Retina (tissue), 1 donor: ENCODE data around the gene PPP1R3G.
"Not testable (repeated sequence)": the region's sequence is repeated elsewhere in the genome, so short reads cannot be mapped to it uniquely, and the experiment has no call there.

Source experiments
- DNase-seq: peaks from one replicate; pipeline ENCODE4 v3.0.0-alpha.2; 2016

The PPP1R3G gene

DNA sequence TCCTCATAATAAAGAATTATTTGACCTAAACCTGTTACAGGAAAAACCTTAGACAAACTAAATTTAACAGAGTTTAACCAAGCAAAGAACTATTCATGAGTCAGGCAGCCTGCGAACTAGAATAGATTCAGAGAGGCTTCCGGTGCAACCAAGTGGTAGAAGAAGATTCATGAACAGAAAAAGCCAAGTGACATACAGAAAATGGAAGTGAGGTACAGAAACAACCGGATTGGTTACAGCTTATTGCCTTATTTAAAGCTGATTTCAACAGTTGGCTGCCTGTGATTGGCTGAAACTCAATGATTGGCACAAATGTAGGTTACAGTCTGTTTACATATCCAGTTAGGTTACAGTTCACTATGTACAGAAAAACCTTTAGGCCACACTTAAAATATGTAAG lies 10.1 kb downstream of the PPP1R3G start:
- DNase-seq = no peak

DNA sequence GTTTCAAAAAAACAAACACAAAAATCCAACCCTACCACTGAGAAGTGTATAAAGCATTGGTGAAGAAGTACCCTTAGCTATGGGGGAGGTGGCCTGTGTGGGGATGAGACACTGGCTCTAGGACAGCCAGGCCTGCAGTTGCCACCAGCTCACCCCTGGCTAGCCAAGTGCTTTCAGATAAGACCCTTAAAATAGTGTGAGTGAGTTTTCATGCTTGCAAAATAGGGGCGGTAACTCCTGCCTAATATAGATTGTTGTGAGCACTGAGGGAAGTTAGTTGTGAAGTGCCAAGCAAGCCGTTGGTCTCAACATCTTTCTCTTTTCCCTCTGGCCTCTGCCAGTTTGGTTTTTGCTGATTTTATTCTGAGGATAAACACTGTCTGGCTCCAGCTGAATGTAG lies 11.3 kb downstream of the PPP1R3G start:
- no peak for DNase-seq

DNA sequence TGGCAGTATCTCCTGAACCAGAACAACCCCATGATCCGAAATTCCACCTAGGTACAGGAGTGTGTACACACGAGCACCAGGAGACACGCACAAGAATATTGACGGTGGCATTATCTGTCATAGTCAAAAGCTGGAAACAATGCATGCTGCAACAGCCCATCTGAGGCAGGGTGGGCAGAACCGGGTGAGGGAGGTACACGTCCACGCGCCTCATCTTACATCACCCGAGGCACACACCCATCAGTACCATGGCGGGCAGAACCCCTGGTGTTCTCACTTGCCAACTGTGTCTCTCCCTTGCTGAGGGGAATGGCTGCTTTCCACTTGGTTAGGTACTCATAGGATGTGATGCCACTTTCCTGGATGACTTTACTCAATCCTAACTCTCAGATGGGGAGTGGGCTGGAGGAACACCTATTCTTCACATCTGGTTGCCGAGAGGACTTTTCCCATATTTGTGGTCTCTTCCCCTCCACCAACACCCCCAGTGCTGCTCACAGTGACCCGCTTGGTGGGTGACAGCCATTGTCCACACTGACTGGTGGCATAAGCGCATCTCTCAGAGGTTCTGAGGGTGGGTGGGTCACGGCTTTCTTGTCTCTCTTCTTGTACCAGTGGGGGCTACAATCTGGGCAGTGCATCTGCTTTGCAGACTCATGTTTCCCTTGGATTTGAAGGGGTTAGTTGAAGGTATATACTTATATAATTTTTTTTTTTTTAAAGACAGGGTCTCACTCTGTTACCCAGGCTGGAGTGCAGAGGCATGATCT lies 13.5 kb downstream of the PPP1R3G start:
- DNase-seq = no peak

DNA sequence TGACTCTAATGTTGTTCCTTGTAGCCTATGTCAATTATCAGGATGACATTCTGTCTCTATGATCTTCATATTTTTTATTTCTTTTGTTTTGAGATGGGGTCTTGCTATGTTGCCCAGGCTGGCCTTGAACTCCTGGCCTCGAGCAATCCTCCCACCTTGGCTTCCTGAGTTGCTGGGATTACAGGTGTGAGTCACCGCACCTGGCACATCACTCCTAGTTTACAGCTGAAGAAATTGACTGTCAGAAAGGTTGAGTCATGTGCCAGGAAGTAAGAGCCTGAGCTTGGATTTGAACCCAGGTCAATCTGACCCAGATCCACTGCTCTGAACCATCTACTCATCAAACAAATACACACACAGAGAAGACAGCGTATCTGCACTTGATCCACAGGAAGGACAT lies 14.4 kb downstream of the PPP1R3G start:
- no peak for DNase-seq

DNA sequence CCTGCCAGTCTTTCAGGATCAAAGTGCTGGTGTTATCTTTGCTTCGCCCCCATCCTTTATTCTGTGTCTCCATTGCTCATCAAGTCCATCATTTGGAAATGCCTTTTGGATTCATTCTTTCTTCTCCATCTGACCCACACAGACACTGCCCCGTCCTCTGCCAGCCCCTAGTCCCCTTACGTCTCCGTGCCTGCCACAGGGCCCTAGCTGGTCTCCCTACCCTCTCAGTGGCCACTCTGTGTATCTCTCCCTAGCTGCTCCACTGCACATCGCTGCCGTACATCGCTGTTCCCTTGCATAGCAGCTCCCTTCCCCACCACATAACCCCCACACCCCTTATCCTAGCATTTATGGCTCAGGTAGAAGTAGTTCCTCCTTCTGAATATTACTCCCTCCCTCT lies 15.7 kb downstream of the PPP1R3G start:
- no peak for DNase-seq

DNA sequence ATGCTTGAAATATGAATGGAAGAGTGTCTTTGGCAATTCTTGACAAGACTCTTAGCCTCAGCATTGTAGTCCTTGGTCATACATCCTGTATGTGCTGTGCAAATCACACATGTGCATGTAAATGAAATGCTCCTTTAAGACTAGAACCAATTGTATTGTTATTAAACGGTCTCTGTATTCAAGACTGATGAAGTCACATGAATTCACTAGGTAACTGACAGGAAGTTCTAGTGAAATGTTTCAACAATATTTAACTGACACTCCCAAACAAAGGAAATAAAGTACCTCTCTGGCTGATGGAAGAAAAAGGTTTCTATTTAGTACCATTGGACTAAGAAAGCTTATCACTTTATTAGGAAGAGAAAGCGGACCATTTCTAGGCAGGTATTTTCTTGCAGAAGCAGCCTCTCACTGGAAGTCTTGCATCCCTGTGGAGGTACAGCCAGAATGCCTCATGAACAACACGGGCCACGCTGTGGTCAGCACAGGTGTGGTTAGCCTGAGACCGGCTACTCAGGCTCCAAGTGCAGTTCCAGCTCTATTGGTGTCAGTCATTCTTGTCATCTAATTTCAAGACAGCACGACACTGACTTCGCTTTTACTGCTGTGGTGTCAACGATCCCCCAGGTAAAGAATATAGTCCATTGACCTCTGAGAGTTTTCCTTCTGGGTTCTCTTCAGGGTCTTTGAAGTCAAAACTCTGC lies 17.3 kb downstream of the PPP1R3G start:
- no peak for DNase-seq

DNA sequence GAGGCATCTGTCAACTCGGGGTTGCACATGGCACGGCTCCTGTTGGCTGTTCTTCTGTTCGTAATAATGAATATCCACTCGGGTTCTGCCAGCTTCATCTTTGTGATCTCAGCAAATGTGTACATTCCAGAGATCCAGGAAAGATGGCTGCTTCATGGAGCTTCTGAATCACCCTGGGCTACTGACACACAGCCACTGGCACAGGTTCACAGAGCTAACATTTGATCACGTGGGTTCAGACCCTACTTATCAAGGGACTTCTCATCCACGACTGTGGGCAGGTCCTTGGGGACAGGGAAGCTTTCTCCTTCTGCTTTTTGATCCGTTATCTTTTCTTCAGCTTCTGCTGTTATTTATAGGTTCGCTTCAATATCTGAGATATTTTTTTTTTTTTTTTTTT lies 18.1 kb downstream of the PPP1R3G start:
- DNase-seq = no peak

DNA sequence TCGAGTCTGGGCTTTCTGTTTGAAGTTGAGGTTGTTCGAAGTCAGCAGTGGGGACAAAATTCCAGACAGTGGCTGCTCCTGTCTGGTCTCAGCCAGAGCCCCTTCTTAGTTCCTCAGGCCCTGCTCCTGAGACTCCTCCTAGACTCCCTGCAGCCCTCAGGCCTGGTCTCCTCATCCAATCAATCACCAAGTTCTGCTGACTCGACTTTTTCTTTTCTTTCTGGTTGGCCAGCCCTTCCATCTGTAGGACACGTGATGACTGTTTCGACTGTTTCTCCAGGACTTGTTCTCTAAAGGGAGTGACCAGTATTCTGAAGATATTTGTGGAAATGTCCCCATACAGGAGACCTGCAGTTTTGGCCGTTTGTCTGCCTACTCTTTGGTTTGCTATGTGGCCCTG lies 19.5 kb downstream of the PPP1R3G start:
- DNase-seq = no peak

DNA sequence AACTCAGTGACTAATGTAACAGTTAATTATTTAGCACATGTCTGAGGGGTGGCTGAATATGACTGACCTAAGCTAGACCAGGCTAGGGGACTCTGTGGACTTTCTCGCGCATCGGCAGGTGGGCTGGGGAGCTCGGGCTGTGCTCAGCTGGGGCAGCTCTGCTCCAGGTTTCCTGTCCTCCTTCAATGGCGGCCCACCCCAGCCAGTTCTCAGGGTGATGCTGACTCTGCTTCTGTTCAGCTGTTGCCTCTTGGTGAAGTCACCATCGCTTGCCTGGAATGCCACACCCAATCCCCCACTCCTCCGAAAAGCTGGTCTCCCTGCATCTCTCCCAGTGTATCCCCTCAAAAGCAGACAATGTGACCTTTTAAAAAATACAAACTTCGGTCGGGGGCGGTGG lies 20.0 kb downstream of the PPP1R3G start:
- no peak for DNase-seq

DNA sequence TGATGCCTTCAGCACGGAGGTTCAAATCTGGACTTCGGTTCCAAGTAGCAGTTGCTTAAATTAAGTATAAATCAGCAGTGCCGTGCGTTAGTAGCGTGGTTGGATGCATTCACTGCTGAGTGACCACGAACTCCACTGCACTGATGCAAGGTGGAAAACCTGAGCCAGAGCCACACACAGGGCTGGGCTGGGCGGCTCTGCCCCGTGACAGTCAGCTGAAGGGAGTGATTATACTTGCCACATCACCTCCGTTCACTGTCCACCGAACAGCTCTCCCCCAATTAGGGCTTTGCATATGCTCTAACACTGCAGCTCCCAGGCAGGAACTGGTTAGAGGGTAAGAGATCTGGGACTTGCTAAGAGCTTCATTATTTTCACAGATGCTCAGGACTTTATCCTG lies 22.2 kb downstream of the PPP1R3G start:
- DNase-seq = no peak

DNA sequence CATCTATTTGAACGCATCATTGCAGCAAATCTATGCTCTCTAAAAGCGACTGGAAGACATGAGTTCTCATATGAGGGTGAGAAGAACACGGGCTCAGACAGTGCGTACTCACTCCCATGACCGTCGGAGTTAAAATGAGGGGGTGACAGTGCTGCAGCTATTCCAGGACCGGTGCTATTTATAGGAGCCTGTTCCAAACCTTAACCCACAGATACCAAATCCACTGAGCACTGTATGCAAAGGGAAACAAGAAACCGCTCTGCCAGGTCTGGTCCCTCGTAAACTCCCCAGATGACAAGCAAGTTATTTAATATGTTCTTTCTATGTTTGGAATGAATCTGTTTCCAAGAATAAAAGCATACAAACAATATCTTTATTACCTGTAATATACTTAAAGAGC lies 22.9 kb downstream of the PPP1R3G start:
- no peak for DNase-seq

DNA sequence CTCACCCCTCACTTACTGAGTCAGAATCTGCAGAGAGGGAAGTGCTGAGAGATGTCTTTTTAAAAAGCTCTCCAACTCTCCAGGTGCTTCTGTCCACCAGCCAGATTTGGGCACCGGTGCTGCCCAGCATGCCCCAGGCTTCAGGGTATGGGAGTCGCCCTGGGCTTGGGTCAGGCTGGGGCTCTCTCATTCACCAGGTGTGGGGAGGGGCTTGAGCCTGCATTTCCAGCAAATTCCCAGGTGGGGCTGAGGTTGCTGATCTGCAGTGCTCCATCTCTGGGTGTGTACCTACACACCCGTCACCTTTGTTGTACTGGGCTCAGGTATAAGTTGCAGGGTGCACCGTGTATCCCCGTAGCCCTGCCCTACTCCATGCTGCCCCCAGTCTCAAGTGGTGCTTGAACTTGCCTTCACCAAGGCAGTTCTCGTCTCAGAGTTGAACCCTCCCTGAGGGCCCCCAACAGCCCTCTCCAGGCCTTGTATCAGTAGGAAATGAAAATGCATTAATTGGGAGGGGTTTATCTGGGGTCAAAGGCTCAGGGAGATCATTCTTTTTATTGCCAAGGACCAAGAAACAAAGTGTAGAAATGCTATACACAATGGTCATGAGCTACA lies 23.5 kb downstream of the PPP1R3G start:
- no peak for DNase-seq

DNA sequence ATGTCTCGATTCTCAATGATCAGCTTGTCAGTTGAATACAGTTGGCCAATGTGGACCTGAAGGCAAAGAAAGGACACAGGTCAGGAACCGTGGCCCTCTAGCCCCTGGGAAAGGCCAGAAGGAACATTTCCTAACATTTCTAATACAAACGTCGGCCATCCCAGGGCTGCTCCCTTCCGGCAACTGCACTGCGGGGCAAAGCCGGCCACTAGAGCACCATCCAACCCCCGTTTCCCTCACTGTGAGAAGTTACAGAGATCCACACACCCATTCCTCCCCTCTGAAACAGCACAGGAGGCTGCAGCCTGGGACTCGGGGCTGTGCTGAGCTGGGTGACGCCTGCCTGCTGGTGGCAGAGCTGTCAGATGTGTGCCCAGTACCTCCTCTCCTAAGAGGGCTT lies 24.3 kb downstream of the PPP1R3G start:
- DNase-seq = no peak

DNA sequence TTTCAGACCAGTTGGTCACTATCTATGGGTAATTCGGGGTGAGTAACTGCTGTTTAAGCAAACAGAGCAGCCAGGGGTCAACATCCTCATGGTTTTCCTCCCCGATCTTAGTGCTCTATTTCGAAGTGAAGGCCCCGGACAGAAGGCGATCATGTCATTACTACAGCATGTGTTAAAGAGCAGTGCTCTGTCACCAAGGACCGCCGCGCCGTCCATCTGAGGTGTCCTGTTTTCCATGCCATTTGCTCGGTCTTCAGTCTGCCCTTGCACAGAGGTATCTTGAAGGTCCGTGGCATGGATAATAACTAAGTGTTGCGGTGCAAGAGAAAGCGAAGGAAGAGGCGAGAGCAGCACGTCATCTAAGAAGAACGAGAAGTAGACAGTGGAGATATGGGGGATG lies 25.1 kb downstream of the PPP1R3G start:
- DNase-seq = no peak

DNA sequence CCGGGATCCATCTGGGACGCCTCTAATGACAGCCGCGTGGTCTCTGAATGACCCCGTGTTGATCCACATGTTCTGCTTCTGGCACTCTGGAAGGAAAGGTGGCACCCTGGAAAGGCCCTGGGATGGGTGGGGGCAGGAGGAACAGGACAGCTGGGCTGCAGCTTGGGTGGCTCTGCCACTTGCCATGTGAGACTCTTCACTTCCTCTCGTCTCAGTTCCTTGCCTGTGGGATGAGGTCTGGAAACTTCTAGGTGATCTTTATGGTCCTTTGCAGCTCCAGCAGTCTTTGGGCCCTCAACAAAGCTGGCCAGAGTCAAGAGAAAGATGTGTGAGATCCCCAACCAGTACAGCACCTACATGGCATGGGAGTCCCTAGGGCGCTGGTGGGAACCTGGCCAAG lies 26.5 kb downstream of the PPP1R3G start:
- no peak for DNase-seq

DNA sequence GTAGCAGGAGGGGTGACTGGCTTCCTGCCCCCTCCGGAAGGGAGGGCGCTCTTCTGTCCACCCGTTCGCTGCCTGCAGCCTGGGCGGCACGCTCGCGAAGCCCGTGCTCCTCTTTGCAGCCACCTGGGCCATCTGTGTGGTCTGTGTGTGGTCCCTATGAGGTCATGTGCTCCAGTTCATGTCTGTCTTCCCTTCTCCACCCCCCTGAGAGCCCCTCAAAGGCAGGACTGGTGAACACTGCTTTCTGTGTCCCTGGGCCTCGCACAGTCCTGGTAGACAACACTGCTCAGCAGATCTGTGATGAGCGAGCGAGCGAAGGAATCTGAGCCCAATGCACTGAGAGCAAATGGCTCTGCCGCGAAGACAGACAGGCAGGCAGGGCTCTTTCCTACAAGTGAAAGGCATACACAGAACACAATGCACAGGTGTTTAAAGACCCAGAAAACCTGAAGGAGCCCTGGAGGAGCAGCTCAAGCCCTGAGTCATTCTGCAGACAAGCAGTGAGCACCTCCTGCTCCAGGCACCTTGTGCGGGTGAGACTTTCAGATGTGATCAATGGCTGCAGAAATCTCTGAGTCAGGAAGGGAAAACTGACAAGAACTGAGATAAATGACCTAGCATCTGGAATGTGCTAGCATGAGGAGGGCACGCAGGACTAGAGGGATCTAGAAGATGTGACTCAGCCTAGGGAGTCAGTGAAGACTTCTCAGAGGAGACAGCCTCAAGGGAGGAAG lies 27.1 kb downstream of the PPP1R3G start:
- DNase-seq = peak; percentile 43

DNA sequence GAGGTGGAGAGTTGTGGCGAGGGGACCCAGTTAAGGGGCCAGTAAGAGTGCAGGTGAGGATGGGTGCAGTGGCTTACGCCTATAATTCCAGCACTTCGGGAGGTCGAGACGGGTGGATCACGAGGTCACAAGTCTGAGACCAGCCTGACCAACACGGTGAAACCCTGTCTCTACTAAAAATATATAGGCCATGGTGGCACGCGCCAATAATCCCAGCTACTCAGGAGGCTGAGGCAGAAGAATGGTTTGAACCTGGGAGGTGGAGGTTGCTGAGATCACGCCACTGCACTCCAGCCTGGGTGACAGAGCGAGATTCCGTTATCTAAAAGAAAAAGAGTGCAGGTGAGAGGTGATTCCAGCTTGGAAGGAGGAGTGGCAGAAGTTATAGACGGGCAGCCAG lies 28.0 kb downstream of the PPP1R3G start:
- no peak for DNase-seq

DNA sequence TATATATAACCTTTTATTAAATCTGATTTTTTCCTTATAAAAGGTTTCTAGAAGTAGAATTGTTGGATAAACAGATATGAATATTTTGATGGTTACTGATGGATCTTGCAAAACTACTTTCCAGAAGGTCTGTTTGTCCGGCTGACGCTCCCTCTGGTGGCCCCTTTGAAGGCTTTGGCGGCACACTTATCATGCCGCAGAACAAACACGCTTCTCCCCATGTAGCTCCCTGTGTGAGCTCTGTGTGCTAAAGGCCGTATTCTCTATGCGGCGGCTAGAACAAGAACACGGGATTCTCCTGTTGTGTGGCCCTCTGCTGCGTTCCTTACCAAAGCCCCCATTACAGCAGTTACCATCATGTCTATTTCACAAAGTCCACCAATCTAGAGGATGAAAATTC lies 30.0 kb downstream of the PPP1R3G start:
- no peak for DNase-seq

DNA sequence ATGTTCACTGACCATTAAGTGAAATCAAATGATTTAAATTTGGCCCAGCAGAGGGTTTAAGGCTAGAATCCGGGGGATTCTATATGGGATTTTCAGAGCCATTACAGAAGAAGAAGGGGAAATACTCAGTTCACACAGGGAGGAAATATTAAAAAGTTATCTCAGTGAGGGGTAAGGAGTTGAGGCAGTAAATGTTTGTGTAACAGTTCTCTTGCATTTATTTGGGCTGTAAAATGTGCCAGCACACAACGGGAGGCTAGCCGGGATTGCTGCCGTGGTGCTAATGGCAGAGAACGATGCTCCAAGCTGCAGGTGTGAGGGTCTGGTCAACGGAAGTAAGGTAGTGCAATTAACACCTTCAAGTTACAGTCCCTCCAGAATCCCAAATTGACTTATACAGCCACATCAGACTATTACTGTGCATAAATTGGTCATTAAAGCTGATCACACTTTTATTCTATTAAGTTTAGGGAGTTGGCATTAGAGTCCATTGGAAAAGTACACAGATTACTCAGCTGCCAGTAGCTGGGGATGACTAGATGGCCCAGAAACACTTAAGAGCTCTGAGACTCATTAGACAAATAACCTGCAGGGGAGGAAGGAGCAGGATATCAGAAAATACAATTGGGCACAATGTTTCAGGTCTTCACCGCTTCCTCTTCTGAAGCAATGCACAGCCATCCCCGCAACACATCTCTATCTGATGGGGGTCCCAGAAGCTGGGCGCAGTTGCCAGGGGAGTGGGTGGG lies 31.3 kb downstream of the PPP1R3G start:
- no peak for DNase-seq

DNA sequence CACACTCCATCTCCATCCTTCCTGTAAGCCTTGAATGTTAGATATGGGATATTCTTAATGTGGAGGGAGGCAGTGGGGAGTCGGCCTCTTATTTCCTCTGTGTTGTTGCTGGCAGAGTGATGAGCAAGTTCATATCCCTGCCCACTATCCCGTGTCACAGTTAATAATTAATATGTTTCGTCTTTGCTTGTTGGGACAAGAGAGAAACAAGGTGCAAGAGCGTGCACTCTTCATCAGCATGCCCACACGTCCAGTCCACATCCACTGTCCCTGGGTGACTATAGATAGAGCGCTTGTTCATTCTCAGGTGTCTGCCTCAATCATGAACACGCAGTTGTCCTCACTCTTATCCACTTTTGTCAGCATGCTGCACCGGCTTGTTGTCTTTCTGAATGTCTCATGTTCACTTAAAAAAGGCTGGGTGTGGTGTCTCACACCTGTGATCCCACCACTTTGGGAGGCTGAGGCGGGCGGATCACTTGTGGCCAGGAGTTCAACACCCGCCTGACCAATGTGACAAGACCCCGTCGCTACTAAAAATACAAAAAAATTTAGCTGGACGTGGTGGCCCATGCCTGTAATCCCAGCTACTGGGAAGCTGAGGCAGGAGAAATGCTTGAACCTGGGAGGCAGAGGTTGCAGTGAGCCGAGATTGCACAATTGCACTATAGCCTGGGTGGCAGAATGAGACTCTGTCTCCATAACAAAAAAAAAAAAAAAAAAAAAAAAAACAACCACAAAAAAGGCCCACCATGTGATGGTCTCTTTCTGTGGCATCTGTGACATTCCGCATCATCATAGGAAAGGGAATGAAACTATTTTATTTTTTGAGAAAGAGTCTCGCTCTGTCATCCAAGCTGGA lies 34.2 kb downstream of the PPP1R3G start:
- DNase-seq = no peak

DNA sequence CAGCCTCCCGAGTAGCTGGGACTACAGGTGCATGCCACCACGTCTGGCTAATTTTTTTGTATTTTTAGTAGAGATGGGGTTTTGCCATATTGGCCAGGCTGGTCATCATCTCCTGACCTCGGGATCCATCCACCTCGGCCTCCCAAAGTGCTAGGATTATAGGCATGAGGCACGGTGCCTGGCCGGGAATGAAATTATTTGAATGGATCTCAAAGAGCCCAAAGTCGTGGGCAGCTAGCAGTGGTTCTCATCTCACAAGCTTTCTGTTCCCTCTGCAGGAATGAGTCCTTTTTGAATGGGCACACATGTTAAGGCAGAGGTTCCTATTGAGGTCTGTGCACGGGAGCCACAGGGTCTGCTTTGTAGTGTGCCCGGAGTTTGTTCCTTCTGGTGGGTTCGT lies 34.9 kb downstream of the PPP1R3G start:
- DNase-seq = no peak

DNA sequence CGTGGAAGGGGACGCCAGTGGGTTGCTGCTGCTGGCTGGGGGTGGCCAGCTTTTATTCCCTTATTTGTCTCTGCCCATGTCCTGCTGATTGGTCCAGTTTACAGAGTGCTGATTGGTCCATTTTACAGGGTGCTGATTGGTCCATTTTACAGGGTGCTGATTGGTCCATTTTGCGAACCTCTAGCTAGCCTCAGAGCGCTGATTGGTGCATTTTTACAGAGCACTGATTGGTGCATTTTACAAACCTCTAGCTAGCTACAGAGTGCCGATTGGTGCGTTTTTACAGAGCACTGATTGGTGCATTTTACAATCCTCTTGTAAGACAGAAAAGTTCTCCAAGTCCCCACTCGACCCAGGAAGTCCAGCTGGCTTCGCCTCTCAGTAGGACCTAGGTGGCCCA lies 35.4 kb downstream of the PPP1R3G start:
- DNase-seq = not testable (repeated sequence)
